Measurements from ENCODE around the gene TTF1.

Gene TTF1

GRCh38 chr9:132367613-132368313 is 38.9 kb downstream of the TTF1 start:
- Histone ChIP-seq H3K36me3 (ENCODE audit: insufficient read depth, low read length) (no peaks in the 10 kb centered on the region), H2AFZ (ENCODE audit: low read length) (no peak overlapping the region), H3K9ac (ENCODE audit: low read depth, low read length, poor library complexity, severe bottlenecking) (no peak overlapping the region), H3K79me2 (ENCODE audit: insufficient read depth, low read length) (no peaks in the 10 kb centered on the region), H3K9me3 (ENCODE audit: insufficient read depth, low read depth, low read length) (no peaks in the 10 kb centered on the region), H3K27me3 (ENCODE audit: insufficient read depth, low read length, poor library complexity, severe bottlenecking) (no peaks in the 10 kb centered on the region), H3K4me3 (ENCODE audit: low read length, poor library complexity, severe bottlenecking) (no peak overlapping the region), H3K4me1 (ENCODE audit: insufficient read depth, low read length, poor library complexity, severe bottlenecking) (peaks cover 5% of the 10 kb centered on the region), H3K4me2 (ENCODE audit: low read depth, low read length, poor library complexity, severe bottlenecking) (no peak overlapping the region), H4K20me1 (ENCODE audit: insufficient read depth, low read length, poor library complexity, severe bottlenecking) (no peaks in the 10 kb centered on the region), H3F3A (ENCODE audit: low read depth) (no peaks in the 10 kb centered on the region), H3K9me2 (replicated peaks; ENCODE audit: low read depth, low read length) (no peaks in the 10 kb centered on the region)
- TF ChIP-seq CTCF (conservative IDR thresholded peaks at IDR 0.05; ENCODE audit: low read length) (no peak), EZH2phosphoT487 (IDR thresholded peaks at IDR 0.05; ENCODE audit: borderline replicate concordance) (no peak)

- no peak overlapping the region for H3K4me2 ChIP-seq (ENCODE audit: low read depth, low read length, poor library complexity, severe bottlenecking)
- no peaks in the 10 kb centered on the region for H3K9me3 ChIP-seq (ENCODE audit: insufficient read depth, low read depth, low read length)
- no peaks in the 10 kb centered on the region for H3K36me3 ChIP-seq (ENCODE audit: insufficient read depth, low read length)
- no peaks in the 10 kb centered on the region for H4K20me1 ChIP-seq (ENCODE audit: insufficient read depth, low read length, poor library complexity, severe bottlenecking)
- H3K4me1 ChIP-seq (ENCODE audit: insufficient read depth, low read length, poor library complexity, severe bottlenecking), result no peaks in the 10 kb centered on the region
- no peaks in the 10 kb centered on the region for H3F3A ChIP-seq (ENCODE audit: low read depth)
- no peak overlapping the region for H3K9ac ChIP-seq (ENCODE audit: low read depth, low read length, poor library complexity, severe bottlenecking)
- no peak for TF ChIP-seq EZH2phosphoT487 (IDR thresholded peaks at IDR 0.05; ENCODE audit: borderline replicate concordance)
- no peak for TF ChIP-seq CTCF (conservative IDR thresholded peaks at IDR 0.05; ENCODE audit: low read length)
- H3K27me3 ChIP-seq (ENCODE audit: insufficient read depth, low read length, poor library complexity, severe bottlenecking), result no peaks in the 10 kb centered on the region
- no peaks in the 10 kb centered on the region for H3K9me2 ChIP-seq (replicated peaks; ENCODE audit: low read depth, low read length)
- H3K79me2 ChIP-seq (ENCODE audit: insufficient read depth, low read length), result no peaks in the 10 kb centered on the region
- no peak overlapping the region for H2AFZ ChIP-seq (ENCODE audit: low read length)
- H3K4me3 ChIP-seq (ENCODE audit: low read length, poor library complexity, severe bottlenecking), result no peak overlapping the region
These were observed 40.2 kb downstream of the TTF1 start for GRCh38 chr9:132366481-132366880.

GRCh38 chr9:132365986-132366385 is 40.7 kb downstream of the TTF1 start:
- no peak overlapping the region for H3K4me2 ChIP-seq (ENCODE audit: low read depth, low read length, poor library complexity, severe bottlenecking)
- no peaks in the 10 kb centered on the region for H3K36me3 ChIP-seq (ENCODE audit: insufficient read depth, low read length)
- H3K9ac ChIP-seq (ENCODE audit: low read depth, low read length, poor library complexity, severe bottlenecking), result no peak overlapping the region
- peak overlapping the region; percentile 25; the same call in 1 of the 2 replicates for H2AFZ ChIP-seq (ENCODE audit: low read length)
- no peaks in the 10 kb centered on the region for H3K79me2 ChIP-seq (ENCODE audit: insufficient read depth, low read length)
- no peak overlapping the region for H3K4me3 ChIP-seq (ENCODE audit: low read length, poor library complexity, severe bottlenecking)
- no peaks in the 10 kb centered on the region for H3K9me2 ChIP-seq (replicated peaks; ENCODE audit: low read depth, low read length)
- no peaks in the 10 kb centered on the region for H3F3A ChIP-seq (ENCODE audit: low read depth)
- no peaks in the 10 kb centered on the region for H4K20me1 ChIP-seq (ENCODE audit: insufficient read depth, low read length, poor library complexity, severe bottlenecking)
- no peaks in the 10 kb centered on the region for H3K9me3 ChIP-seq (ENCODE audit: insufficient read depth, low read depth, low read length)
- H3K4me1 ChIP-seq (ENCODE audit: insufficient read depth, low read length, poor library complexity, severe bottlenecking), result no peaks in the 10 kb centered on the region
- TF ChIP-seq CTCF (conservative IDR thresholded peaks at IDR 0.05; ENCODE audit: low read length) (no peak), EZH2phosphoT487 (IDR thresholded peaks at IDR 0.05; ENCODE audit: borderline replicate concordance) (no peak)
- H3K27me3 ChIP-seq (ENCODE audit: insufficient read depth, low read length, poor library complexity, severe bottlenecking), result no peaks in the 10 kb centered on the region
